ENCODE data around the gene PDK1.

- TF ChIP-seq POLR2A (IDR thresholded peaks at IDR 0.05) = no peak
- TF ChIP-seq CTCF (IDR thresholded peaks at IDR 0.05) = no peak
Observed at GRCh38 chr2:172510548-172510947, 45.3 kb upstream of the PDK1 start.
